Choroid plexus epithelial cell (primary cell): ENCODE measurements around the gene TBL3.
A peak's percentile ranks its signal among the peaks of the same experiment; 100 is the strongest.
"Not testable (repeated sequence)": the region's sequence is repeated elsewhere in the genome, so short reads cannot be mapped to it uniquely, and the experiment has no call there.

Experiments used
- DNase-seq: peaks from one replicate; pipeline ENCODE4 v3.0.0-alpha.2; 2010; ENCODE audit warnings: low read depth
- H3K4me3 ChIP-seq: 2 replicates; pipeline ENCODE4 v1.5.1; 2011; ENCODE audit warnings: low read depth, mild to moderate bottlenecking, control low read depth, low read length, moderate library complexity
- CTCF ChIP-seq: conservative IDR thresholded peaks from 2 replicates; pipeline ENCODE4 v1.5.1; 2011; ENCODE audit warnings: low read depth, mild to moderate bottlenecking, control low read depth, inconsistent platforms, low read length, moderate library complexity

Gene TBL3

GRCh38 chr16:1961651-1962067 is 10.2 kb upstream of the TBL3 start:
- no peak for DNase-seq
- no peak for TF ChIP-seq CTCF
- no peak overlapping the region for H3K4me3 ChIP-seq

- H3K4me3 ChIP-seq: peak overlapping the region; percentile 39
Measured at GRCh38 chr16:1962161-1963153, 9.4 kb upstream of the TBL3 start.

GRCh38 chr16:1963806-1964505 is 7.9 kb upstream of the TBL3 start:
- peak; percentile 41 for DNase-seq

More at GRCh38 chr16:1962161-1963153, 9.4 kb upstream of the TBL3 start:
- DNase-seq: not testable (repeated sequence)

GRCh38 chr16:1964506-1965395 is 7.1 kb upstream of the TBL3 start, which contains the start of gene RPS2:
Gene RPS2, minus strand, starts transcription at chr16:1964826. Its CDS starts 201 bp downstream, at chr16:1964625.
- peak; percentile 99 for DNase-seq
- no peak for TF ChIP-seq CTCF

More at GRCh38 chr16:1963806-1964505, 7.9 kb upstream of the TBL3 start:
- peak; percentile 26 for TF ChIP-seq CTCF
- peak overlapping the region; percentile 95 for H3K4me3 ChIP-seq

GRCh38 chr16:1965396-1966001 is 6.4 kb upstream of the TBL3 start:
- TF ChIP-seq CTCF: no peak
- DNase-seq: no peak
- peak overlapping the region; percentile 95 for H3K4me3 ChIP-seq

More at GRCh38 chr16:1964506-1965395, 7.1 kb upstream of the TBL3 start, which contains the start of gene RPS2:
- peak within 1 kb of the TSS; percentile 95 for H3K4me3 ChIP-seq

GRCh38 chr16:1966460-1966859 is 5.4 kb upstream of the TBL3 start, which contains the start of gene RNF151:
Gene RNF151, plus strand, starts transcription at chr16:1966856. Its CDS starts 26 bp downstream, at chr16:1966882.
- H3K4me3 ChIP-seq: peak within 1 kb of the TSS; percentile 95
- no peak for TF ChIP-seq CTCF
- DNase-seq: no peak
